HUDEP-2 (cell line): ENCODE measurements around the gene CCDC78.
A peak's percentile ranks its signal among the peaks of the same experiment; 100 is the strongest.

ENCODE experiments used
- DNase-seq, 76 experiments: peaks; one replicate each; lab custom pipeline; 2025; ENCODE audit not compliant: unreplicated experiment in 76 of 76; lab: John Stamatoyannopoulos, UW

Gene CCDC78

DNA sequence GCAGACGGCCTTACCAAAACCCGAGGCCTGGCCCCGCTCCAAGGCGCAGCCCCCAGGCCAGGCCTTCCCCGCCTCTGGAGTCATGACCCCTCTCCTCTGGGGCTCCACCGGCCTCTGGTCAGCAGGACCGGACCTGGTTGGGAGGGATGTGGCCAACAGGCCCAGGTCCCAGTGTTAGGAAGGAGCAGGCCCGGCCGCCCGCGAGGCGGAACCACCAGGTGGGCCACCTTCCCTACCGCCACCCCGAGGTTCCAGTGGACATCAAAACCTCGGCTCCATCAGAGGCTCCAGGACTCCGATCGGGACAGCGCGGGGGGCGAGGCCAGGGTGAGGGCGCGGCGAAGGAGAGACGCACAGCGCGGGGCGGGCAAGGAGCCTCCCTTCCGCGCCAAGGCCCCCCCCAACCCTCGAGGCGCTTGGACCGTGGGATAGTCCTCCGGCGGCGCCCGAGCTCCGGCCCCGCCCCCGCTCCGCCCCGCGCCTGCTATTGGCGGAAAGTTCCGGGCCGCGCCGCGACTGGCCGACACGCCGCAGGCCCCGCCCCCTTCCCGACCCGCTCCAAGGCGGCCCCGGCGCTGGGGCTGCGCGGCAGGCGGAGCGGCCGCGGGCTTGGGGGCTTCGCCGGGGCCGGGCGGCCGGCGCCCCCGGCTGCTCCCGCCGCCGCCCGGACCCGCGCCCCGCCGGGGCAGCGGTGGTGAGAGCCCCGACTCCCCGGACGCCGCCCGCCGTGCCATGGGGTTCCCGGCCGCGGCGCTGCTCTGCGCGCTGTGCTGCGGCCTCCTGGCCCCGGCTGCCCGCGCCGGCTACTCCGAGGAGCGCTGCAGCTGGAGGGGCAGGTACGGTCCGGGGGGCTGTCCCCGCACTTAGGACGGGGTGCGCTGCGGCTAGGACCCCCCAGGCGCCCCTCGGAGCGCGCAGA, 11.4 kb downstream of the CCDC78 start, which contains the start of gene METRN:
METRN (plus strand) TSS at position 561 of the 919 bp plus-strand sequence; CDS start at position 733, 172 bp downstream.
- peak in 73 of 76 experiments; percentile 28 to 95 (median 80) for DNase-seq

GRCh38 chr16:714079-714478, 12.2 kb downstream of the CCDC78 start:
- DNase-seq: no peak

DNA sequence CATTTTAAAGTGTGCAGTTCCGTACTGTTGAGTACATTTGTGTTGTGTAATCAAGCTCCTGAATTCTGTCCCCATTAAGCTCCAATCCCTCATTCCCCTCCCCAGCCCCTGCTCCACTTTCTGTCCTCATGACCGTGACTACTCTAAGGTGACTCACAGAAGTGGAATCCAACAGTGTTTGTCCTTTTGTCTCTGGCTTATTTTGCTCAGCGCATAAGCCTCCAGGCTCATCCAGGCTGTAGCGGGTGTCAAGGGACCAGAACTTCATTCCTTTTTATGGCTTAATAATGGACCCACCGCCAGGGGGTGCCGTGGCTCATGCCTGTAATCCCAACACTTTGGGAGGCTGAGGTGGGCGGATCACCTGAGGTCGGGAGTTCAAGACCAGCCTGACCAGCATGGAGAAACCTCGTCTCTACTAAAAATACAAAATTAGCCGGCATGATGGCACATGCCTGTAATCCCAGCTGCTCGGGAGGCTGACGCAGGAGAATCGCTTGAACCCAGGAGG, 13.4 kb downstream of the CCDC78 start:
- DNase-seq: peak in 50 of 76 experiments; percentile 6 to 68 (median 39)

DNA sequence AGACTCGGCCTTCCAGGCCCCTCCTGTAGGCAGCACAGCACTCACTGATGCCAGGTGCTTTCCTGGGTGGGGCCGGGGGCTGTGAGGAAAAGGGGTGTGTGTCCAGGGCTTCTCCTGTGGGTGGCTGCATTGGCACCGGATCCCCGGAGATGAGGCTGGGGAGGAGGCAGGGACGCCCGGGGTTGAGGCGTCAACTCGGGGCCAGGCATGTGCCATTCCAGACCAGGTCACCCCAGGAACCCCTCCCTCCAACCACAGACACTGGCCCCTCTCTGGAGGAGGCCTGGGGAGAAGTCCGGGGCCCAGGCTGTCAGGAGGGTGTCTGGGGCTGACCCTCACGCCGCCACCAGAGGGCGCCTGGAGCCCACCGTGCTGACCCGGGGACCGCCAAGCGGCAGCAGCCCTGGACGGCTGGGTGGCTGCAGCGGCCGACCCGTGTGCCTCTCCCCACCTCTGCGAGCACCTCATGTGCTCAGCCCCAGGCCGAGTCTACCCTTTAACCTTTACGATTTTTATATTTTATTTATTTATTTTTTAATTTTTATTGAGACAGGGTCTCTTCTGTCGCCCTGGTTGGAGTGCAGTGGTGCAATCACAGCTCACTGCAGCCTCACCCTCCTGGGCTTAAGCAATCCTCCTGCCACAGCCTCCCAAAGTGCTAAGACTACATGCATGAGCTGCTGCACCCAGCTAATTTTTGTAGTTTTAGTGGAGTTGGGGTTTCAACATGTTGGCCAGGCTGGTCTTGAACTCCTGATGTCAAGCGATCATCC, 14.5 kb downstream of the CCDC78 start:
- peak in 56 of 76 experiments; percentile 23 to 79 (median 54) for DNase-seq

DNA sequence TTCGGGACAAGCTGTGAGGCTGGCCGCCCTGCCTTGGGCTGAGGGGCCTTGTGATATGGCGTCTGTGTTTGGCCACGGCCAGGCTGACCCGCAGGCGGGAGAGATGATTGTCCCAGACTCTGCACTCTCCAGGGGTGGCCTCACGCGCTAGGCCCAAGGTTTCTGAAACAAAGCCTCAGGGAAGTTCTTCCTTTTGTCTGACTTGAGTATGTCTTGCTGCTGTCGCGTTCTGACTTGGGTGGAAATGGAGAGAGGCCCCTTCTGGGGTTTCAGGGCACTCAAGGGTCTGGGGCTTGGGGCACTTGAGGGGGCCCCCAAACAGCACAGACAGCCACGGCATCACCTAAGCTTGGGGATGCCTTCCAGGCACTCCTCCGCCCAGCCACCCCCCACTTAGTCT, 15.2 kb downstream of the CCDC78 start:
- DNase-seq: no peak

DNA sequence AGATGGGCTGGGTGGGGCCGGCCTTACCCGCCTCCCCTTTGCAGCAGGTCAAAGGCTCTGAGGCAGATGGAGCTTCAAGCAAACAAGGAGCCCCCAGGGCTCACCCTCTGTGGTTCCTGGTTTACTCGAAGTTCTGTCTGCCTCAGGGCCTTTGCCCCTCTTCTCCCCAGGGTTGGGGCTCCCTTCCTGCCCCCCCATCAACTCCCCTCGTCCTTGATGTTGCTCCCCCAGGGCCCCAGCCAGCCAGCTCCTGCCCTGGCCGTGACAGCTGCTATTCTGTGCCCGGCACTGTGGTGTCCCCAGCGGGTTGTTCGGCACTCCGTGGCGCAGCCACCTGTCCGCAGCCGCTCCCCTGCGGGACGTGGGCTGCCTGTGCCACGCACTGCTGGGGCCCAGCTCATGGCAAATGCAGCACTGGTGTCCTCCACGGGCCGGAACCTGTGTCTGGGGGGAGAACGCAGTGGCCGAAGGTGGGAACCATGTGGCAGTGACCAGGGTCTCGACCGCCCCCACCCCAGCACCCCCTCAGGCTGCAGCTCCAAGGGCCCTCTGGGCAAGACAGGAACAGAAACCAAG, 15.7 kb downstream of the CCDC78 start:
- DNase-seq: no peak

GRCh38 chr16:709566-710499, 16.4 kb downstream of the CCDC78 start:
- peak in 14 of 76 experiments; percentile 11 to 30 (median 18) for DNase-seq

DNA sequence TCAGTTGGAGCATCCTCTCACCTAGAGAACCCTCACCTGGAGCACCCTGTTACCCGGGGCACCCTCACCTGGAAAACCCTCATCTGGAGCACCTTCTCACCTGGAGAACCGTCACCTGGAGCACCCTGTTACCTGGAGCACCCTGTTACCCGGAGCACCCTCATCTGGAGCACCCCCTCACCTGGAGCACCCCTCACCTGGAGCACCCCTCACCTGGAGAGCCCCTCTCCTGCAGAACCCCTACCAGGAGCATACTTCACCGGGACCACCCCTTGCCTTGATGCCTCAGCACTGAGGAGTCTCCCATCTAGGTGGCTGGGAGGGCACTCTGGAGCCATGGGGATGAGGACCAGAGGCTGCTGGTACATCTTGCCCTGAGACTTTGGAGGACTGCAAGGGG, 17.3 kb downstream of the CCDC78 start:
- DNase-seq: no peak

DNA sequence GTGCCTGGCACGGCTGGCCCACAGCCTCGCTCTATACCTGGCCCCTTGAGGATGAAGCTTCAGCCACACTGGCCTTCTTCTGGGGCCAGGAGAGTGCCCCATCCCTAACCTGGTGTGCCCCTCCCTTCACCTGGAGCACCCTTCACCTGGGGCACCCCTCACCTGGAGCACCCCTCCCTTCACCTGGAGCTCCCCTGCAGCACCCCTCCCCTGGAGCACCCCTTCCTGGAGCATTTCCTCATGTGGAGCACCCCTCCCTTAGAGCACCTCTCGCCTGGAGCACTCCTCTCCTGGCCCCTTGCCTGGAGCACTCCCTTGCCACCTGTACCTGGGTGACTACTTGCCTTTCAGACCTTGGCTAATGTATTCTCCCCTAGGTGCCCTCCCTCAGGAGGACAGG, 18.2 kb downstream of the CCDC78 start:
- DNase-seq: no peak

- peak in 4 of 76 experiments; percentile 8 to 32 (median 18) for DNase-seq
Measured at GRCh38 chr16:707062-707538, 19.1 kb downstream of the CCDC78 start.

- no peak for DNase-seq
Measured at GRCh38 chr16:706189-707061, 19.8 kb downstream of the CCDC78 start.

DNA sequence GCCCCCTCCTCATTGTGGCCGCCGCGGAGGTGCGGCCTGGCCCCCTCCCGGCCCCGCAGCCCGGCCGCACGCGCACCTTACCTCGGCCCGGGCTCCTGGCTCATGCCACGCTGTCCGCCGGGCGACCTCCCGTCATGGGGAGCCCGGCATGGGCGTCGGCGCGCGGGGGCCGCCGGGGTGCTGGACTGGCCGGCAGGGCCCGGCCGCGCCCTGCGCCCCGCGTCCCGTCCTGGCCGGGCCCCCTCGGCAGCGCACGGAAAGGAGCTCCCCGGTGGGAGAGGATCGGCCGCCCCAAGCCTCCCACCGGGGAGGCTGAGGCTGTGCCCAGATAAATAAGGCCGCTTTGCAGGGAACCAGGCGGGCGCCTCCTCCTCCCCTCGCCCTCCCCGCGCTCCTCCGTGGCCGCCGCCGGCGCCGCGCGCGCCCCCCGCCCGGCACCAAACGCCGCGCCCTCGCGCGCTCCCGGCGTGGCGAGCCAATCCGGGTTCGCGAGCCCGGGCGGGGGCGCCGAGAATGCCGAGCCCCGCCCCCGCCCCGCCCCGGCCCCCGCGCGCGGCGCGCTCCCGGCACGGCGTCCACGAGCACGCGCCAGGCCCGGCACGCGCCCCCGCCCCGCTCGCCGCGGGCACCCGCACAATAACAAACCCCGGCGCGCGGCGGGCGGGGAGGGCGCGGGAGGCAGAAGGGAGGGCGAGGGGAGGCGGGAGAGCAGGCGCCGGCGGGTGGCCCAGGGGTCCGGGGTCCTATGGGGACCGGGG, 20.6 kb downstream of the CCDC78 start, which contains the start of gene FBXL16:
FBXL16 (minus strand) TSS at position 371 of the 758 bp plus-strand sequence. CDS start 8,396 bp downstream, outside the sequence.
- DNase-seq: peak in 2 of 76 experiments; percentile 17 to 26

DNA sequence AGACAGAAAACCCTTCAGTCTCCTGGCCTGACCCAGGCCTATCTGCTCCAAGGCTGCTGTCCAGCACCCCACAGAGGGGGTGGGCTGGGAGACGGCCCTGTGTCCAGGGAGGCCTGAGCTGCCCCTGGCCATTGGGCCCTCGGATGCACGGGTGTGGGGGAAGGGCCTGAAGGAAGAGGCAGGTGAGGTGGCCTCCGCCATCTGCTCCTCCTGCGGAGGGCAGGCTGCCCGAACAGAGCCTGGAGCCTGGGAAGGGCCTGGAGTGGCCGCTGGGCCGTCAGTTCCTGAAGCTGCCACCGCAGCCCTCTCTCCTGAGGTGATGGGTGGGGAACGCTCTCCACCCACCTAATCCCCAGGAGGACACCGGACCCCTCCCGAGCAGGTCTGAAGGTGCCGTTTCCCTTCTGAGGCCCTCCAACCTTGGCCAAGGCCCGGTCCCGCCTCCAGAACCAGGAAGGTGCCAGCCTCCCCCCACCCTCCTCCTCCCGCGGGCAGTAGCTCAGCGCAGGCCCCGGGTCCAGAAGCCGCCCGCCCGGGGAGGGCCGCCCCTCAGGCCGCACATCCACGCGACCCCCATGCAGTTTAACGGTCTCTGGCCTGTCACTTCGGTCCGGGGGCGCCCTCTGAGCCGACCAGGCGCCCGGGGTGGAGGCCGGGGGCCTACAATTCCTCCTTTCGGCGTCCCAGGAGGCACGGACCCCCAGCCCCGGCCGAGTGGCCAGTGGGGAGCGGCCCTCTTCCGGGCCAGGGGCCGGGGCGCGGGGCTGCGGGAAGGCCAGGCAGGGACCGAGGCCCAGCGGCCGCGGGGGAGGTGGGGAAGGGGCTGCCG, 21.5 kb downstream of the CCDC78 start:
- no peak for DNase-seq

- no peak for DNase-seq
Measured at GRCh38 chr16:704047-704446, 22.2 kb downstream of the CCDC78 start.

GRCh38 chr16:703406-703805, 22.8 kb downstream of the CCDC78 start:
- no peak for DNase-seq

DNA sequence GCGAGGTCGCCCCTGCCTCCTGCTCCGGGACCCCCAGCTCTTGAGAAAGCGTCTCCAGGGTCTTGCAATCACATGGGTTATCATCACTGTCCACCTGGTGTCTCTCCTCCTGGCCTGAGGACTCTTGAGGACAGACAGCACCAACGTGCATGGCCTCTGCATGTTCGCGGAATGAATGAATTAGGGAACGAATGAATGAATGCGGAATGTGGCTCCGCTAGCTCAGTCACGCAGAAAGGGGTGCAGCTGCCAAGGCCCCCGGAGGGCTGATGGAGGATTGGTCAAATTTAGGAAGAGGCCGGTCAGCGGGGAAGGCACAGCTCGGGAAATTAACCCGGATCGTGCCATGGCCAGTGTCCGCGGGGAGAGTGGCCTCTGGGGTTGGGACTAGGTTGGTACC, 23.9 kb downstream of the CCDC78 start:
- DNase-seq: no peak
